Measurements from ENCODE around the gene SCARB1. TPM values are rescaled to one million over a fixed set of nuclear protein-coding genes. Genes with fewer than 3 reads are reported as not detected.

The SCARB1 gene
- total RNA-seq, 1 experiment from 2014 or later: 107 TPM

DNA sequence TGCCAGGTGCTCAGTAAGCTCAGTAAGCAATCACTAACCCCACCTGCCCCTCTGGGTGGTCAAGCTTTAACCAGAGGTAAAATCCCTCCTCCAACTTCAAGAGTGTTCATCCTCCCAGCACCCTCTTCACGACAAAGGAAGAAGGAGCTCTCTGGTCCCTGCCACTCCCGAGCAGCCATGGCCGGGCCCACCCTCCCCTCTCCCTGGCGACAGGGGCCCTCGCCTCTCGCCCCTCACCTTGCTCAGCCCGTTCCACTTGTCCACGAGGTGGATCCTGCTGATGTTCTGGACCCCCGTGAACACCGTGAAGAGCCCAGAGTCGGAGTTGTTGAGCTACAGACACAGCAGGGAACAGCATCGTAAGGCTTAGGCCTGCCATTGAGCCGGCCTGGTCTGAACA is 52.0 kb downstream of the SCARB1 start:
- in situ Hi-C loops (cut with HindIII; ENCODE audit: low sequenced_read_pairs): no loop called here
- no peak for DNase-seq (ENCODE audit: low spot score)

GRCh38 chr12:124809878-124810277 is 53.8 kb downstream of the SCARB1 start:
- DNase-seq (ENCODE audit: low spot score): no peak
- in situ Hi-C loops (cut with HindIII; ENCODE audit: low sequenced_read_pairs): no loop called here

DNA sequence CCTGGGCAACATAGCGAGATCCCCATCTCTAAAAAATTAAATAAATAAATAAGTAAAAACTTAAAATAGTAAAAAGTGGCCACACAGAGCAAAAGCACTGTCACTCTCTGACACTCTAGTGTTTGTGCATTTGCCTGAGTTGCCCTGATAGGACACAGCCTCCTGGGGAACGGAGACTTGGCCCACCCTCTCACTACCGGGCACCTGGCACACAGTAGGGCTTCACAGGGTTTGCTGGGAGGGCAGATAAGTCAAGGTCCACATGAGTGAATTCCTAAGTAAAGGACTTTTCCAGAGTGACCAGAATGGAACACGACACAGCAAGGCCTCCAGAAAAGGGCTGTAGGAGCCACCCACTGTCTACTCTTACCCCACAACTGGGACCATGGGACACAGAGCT is 54.3 kb downstream of the SCARB1 start:
- in situ Hi-C loops (cut with HindIII; ENCODE audit: low sequenced_read_pairs): no loop called here
- no peak for DNase-seq (ENCODE audit: low spot score)

DNA sequence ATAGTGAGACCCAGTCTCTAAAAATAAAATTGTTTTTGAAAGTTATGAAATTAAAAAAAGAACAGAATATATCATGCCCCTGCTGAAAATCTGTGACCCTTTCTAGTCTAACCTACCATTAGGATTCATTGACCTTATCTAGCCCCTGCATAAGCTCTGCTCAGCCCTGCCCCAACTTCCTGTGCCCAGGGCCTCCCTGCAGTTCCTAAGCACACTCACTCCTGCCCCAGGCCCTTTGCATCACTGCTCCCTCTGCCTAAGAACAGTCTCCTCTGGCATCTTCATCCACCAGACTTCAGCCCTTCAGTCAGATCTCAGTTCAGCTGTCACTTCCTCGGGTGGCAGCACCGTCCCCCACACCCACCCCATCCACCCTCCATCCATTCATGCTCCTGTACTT is 55.4 kb downstream of the SCARB1 start:
- no peak for DNase-seq (ENCODE audit: low spot score)
- in situ Hi-C loops (cut with HindIII; ENCODE audit: low sequenced_read_pairs): no loop called here

DNA sequence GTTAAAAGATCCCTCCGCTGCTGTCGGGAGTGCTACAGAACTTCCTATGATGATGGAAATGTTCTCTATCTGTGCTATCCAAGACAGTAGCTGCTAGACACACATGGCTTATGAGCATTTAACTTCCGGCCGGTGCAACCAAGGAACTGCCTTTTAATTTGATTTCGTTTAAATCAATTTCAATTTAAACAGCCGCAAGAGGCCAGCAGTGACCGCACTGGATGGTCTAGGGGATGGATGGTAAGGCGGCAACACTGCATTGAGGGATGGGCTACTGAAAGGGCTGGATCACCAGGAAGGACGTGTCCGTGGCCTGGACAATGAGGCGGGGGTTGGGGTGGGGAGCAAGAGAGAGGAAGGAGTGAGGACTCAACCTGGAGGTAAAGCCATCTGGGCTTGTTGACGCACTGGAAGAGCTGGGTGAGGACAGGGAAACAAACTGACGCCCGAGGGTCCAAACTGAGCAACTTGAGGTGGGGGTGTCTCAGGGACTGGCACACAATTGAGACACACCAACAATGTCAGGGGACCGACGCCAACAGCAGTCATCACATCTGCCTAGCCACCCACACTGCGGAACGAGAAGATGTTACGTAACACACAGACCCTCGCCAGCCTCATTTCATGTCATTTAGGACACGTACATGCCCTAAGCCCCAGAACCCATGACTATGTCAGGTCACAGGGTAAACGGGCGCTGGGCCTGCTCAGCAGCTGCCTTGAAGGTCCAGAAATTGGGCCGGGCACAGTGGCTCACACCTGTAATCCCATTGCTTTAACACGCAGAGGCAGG is 57.6 kb downstream of the SCARB1 start:
- in situ Hi-C loops (cut with HindIII; ENCODE audit: low sequenced_read_pairs): no loop called here
- no peak for DNase-seq (ENCODE audit: low spot score)

- no peak for DNase-seq (ENCODE audit: low spot score)
- in situ Hi-C loops (cut with HindIII; ENCODE audit: low sequenced_read_pairs): no loop called here
Observed at GRCh38 chr12:124805050-124805449, 58.6 kb downstream of the SCARB1 start.

- peak; percentile 66 for DNase-seq (ENCODE audit: low spot score)
- in situ Hi-C loops (cut with HindIII; ENCODE audit: low sequenced_read_pairs): no loop called here
Observed at GRCh38 chr12:124804011-124804621, 59.5 kb downstream of the SCARB1 start.

DNA sequence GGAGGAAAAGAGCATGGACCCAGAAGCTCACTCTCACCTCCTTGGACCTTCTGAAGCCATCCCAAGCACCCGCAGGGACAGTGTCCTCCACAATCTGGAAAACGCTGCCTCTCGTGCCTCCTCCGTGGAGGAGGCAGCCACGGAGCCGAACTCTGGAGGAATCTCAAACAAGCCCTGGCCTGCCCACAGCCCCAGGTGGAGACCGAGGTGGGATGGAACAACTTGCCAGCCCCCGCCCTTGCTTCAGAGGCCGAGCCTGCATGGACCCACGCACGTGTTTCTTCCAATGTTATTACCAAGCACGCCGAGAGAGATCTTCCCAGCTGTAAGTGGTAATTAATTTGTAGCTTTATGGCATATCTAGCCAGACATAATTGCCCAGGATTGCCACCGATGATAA is 61.3 kb downstream of the SCARB1 start:
- no peak for DNase-seq (ENCODE audit: low spot score)
- in situ Hi-C loops (cut with HindIII; ENCODE audit: low sequenced_read_pairs): no loop called here

DNA sequence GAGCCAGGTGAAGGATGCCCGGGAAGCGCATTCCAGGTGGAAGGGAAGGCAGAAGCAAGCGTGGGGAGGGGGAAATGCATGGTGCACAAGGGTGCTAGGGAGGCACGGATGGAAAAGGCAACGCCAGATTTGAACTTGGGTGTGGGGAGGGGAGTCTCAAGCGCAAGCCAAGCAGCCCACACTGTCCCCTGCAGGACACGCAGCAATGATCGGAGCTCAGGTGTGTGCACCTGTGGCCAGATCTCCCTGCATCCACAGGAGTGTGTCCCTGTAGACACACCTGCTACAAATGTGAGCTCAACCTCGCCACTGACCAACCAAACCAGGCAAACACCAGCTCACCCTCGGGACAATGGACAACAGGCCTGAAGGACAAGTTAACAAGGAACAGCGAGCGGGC is 63.2 kb downstream of the SCARB1 start:
- in situ Hi-C loops (cut with HindIII; ENCODE audit: low sequenced_read_pairs): no loop called here
- DNase-seq (ENCODE audit: low spot score): no peak

GRCh38 chr12:124797321-124797720 is 66.3 kb downstream of the SCARB1 start:
- in situ Hi-C loops (cut with HindIII; ENCODE audit: low sequenced_read_pairs): no loop called here
- DNase-seq (ENCODE audit: low spot score): no peak

GRCh38 chr12:124796303-124796960 is 67.2 kb downstream of the SCARB1 start:
- in situ Hi-C loops (cut with HindIII; ENCODE audit: low sequenced_read_pairs): no loop called here
- DNase-seq (ENCODE audit: low spot score): no peak

GRCh38 chr12:124795081-124795948 is 68.3 kb downstream of the SCARB1 start:
- DNase-seq (ENCODE audit: low spot score): no peak
- in situ Hi-C loops (cut with HindIII; ENCODE audit: low sequenced_read_pairs): no loop called here

DNA sequence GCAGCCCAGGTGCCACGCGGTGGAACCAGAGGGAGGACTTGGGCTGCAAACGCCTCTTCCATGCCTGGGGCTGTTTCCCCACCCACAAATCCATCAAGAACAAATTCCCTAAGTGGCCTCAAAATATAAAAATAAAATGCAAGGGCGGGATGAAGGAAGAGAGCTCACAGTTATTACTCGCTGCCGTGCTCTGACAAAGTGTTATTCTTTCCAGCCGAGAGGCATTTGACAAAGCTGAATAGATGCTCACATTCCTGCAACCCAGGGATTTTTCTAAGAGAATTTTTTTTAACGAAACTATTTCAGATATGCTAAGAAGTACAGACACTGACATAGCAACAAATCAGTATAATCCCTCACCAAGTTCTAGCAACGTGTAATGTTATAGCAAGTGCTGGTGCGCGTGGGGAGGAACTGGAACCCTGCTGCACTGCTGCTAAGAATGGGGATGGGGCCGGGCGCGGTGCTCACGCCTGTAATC is 70.7 kb downstream of the SCARB1 start:
- in situ Hi-C loops (cut with HindIII; ENCODE audit: low sequenced_read_pairs): no loop called here
- no peak for DNase-seq (ENCODE audit: low spot score)

GRCh38 chr12:124792156-124792555 is 71.5 kb downstream of the SCARB1 start:
- no peak for DNase-seq (ENCODE audit: low spot score)
- in situ Hi-C loops (cut with HindIII; ENCODE audit: low sequenced_read_pairs): no loop called here

- in situ Hi-C loops (cut with HindIII; ENCODE audit: low sequenced_read_pairs): no loop called here
- no peak for DNase-seq (ENCODE audit: low spot score)
Observed at GRCh38 chr12:124790650-124791400, 72.8 kb downstream of the SCARB1 start.

- in situ Hi-C loops (cut with HindIII; ENCODE audit: low sequenced_read_pairs): no loop called here
- DNase-seq (ENCODE audit: low spot score): no peak
Observed at GRCh38 chr12:124788936-124789555, 74.6 kb downstream of the SCARB1 start.

- peak; percentile 98 for DNase-seq (ENCODE audit: low spot score)
- in situ Hi-C loops (cut with HindIII; ENCODE audit: low sequenced_read_pairs): no loop called here
Observed at GRCh38 chr12:124786061-124786964, 77.4 kb downstream of the SCARB1 start.
